ENCODE measurements around the gene CCDC50.

CCDC50 gene

GRCh38 chr3:191362524-191363090 is 33.4 kb downstream of the CCDC50 start:
- no peak overlapping the region for H3K4me3 ChIP-seq (ENCODE audit: low read length)
- TF ChIP-seq CTCF (conservative IDR thresholded peaks at IDR 0.05; ENCODE audit: low read length), result no peak
- DNase-seq (ENCODE audit: low read depth), result no peak

GRCh38 chr3:191363221-191363620 is 34.0 kb downstream of the CCDC50 start:
- TF ChIP-seq CTCF (conservative IDR thresholded peaks at IDR 0.05; ENCODE audit: low read length), result no peak
- no peak overlapping the region for H3K4me3 ChIP-seq (ENCODE audit: low read length)
- no peak for DNase-seq (ENCODE audit: low read depth)

- DNase-seq (ENCODE audit: low read depth), result no peak
- H3K4me3 ChIP-seq (ENCODE audit: low read length), result no peak overlapping the region
- no peak for TF ChIP-seq CTCF (conservative IDR thresholded peaks at IDR 0.05; ENCODE audit: low read length)
These were observed 37.5 kb downstream of the CCDC50 start for GRCh38 chr3:191366675-191367074.

- no peak for TF ChIP-seq CTCF (conservative IDR thresholded peaks at IDR 0.05; ENCODE audit: low read length)
These were observed 39.8 kb downstream of the CCDC50 start for GRCh38 chr3:191368755-191369615.

GRCh38 chr3:191369616-191370010 is 40.4 kb downstream of the CCDC50 start:
- H3K4me3 ChIP-seq (ENCODE audit: low read length), result no peak overlapping the region
- no peak for TF ChIP-seq CTCF (conservative IDR thresholded peaks at IDR 0.05; ENCODE audit: low read length)
- peak; percentile 93 for DNase-seq (ENCODE audit: low read depth)

More at GRCh38 chr3:191368755-191369615, 39.8 kb downstream of the CCDC50 start:
- H3K4me3 ChIP-seq (ENCODE audit: low read length), result no peak overlapping the region
- DNase-seq (ENCODE audit: low read depth), result no peak

GRCh38 chr3:191372122-191372521 is 42.9 kb downstream of the CCDC50 start:
- TF ChIP-seq CTCF (conservative IDR thresholded peaks at IDR 0.05; ENCODE audit: low read length), result no peak
- DNase-seq (ENCODE audit: low read depth), result no peak

GRCh38 chr3:191373327-191373726 is 44.1 kb downstream of the CCDC50 start:
- no peak for DNase-seq (ENCODE audit: low read depth)
- no peak for TF ChIP-seq CTCF (conservative IDR thresholded peaks at IDR 0.05; ENCODE audit: low read length)
- no peak overlapping the region for H3K4me3 ChIP-seq (ENCODE audit: low read length)

More at GRCh38 chr3:191372122-191372521, 42.9 kb downstream of the CCDC50 start:
- no peak overlapping the region for H3K4me3 ChIP-seq (ENCODE audit: low read length)
